A549 (cell line): ENCODE measurements around the gene QDPR. TPM values are rescaled to one million over a fixed set of nuclear protein-coding genes. Genes with fewer than 3 reads are reported as not detected.
A peak's percentile ranks its signal among the peaks of the same experiment; 100 is the strongest.

ENCODE experiments used
- ATAC-seq, 2 experiments: fragments of 200-7000 bp in 1 of 2; fragments of >200 bp in 1 of 2; cut with Nextera tagmentation in 1 of 2; cut with Tn5 transposase in 1 of 2; 3 replicates each; pipeline versions ENCODE4 v1.8.0 to v1.9.1; 2018 to 2020; ENCODE audit warnings: mild to moderate bottlenecking in 1 of 2, moderate library complexity in 1 of 2
- CTCF ChIA-PET: fragments of 300-600 bp; sonication (Branson Sonifier 250); formaldehyde crosslinking; extraction: SDS; loops from one replicate; lab custom pipeline; 2021; ENCODE audit warnings: antibody characterized with exemption, inconsistent platforms; lab: Yijun Ruan, JAX
- POLR2A ChIA-PET: fragments of 350-600 bp; formaldehyde crosslinking; extraction: SDS; loops from one replicate; lab custom pipeline; 2021; ENCODE audit warnings: antibody characterized with exemption, inconsistent platforms; lab: Yijun Ruan, JAX
- DNase-seq, 2 experiments: peaks; one replicate each; pipeline versions ENCODE4 v3.0.0 to v3.0.0-alpha.2; 2011 to 2016; ENCODE audit warnings: low read depth in 1 of 2, low spot score in 1 of 2
- FAIRE-seq: peaks from 2 replicates; lab custom pipeline; 2011; peaks lifted over from hg19 to GRCh38; lab: Jason Lieb, UNC
- H3K27ac ChIP-seq, 2 experiments: fragments of >200 bp; sonication (Bioruptor Twin); formaldehyde crosslinking; 3 replicates each; pipeline ENCODE4 v1.5.1; 2016 to 2017
- H3K4me1 ChIP-seq: fragments of >200 bp; sonication (Bioruptor Twin); formaldehyde crosslinking; 3 replicates; pipeline ENCODE4 v1.6.1; 2016
- H3K4me2 ChIP-seq: fragments of >200 bp; sonication (Bioruptor Twin); formaldehyde crosslinking; 3 replicates; pipeline ENCODE4 v1.6.1; 2016
- H3K4me3 ChIP-seq: fragments of >200 bp; sonication (Bioruptor Twin); formaldehyde crosslinking; 3 replicates; pipeline ENCODE4 v1.5.1; 2016
- H3K9me3 ChIP-seq: fragments of >200 bp; sonication (Bioruptor Twin); formaldehyde crosslinking; 3 replicates; pipeline ENCODE4 v1.6.1; 2016
- CEBPB ChIP-seq, 2 experiments: fragments of >200 bp in 1 of 2; sonication (Bioruptor Twin) in 1 of 2; formaldehyde crosslinking in 1 of 2; IDR thresholded peaks; 2 replicates each; pipeline ENCODE4 v1.6.1; 2012 to 2016
- EHF ChIP-seq: fragments of 250-450 bp; sonication (Bioruptor Pico); IDR thresholded peaks from 2 replicates; pipeline ENCODE4 v1.5.0; 2020; ENCODE audit warnings: mild to moderate bottlenecking
- ESRRA ChIP-seq: fragments of 150-350 bp; IDR thresholded peaks from 2 replicates; pipeline ENCODE4 v1.6.1; 2014; ENCODE audit warnings: mild to moderate bottlenecking, low read length, borderline replicate concordance
- FOSB ChIP-seq: fragments of 250-450 bp; sonication (Bioruptor Pico); IDR thresholded peaks from 2 replicates; pipeline ENCODE4 v1.5.0; 2020; ENCODE audit warnings: mild to moderate bottlenecking, moderate library complexity
- FOSL2 ChIP-seq, 2 experiments: fragments of 450-650 bp in 1 of 2; fragments of >200 bp in 1 of 2; sonication (Bioruptor Twin) in 1 of 2; formaldehyde crosslinking; IDR thresholded peaks; 2 replicates each; pipeline versions ENCODE4 v1.5.0 to v1.6.1; 2016 to 2020; ENCODE audit warnings: mild to moderate bottlenecking in 1 of 2, moderate library complexity in 1 of 2
- FOXS1 ChIP-seq: fragments of 250-450 bp; sonication (Bioruptor Pico); IDR thresholded peaks from 2 replicates; pipeline ENCODE4 v1.5.0; 2020; ENCODE audit warnings: mild to moderate bottlenecking, moderate library complexity
- HMGXB4 ChIP-seq: fragments of 250-450 bp; sonication (Bioruptor Pico); IDR thresholded peaks from 2 replicates; pipeline ENCODE4 v1.5.0; 2021; ENCODE audit warnings: mild to moderate bottlenecking, moderate library complexity, borderline replicate concordance
- HOXA7 ChIP-seq: fragments of 250-450 bp; sonication (Bioruptor Pico); IDR thresholded peaks from 2 replicates; pipeline ENCODE4 v1.5.0; 2020; ENCODE audit warnings: mild to moderate bottlenecking, moderate library complexity
- JUN ChIP-seq, 2 experiments: fragments of >200 bp; sonication (Bioruptor Twin); formaldehyde crosslinking; IDR thresholded peaks; 2 replicates in 1 of 2; 3 replicates in 1 of 2; pipeline ENCODE4 v1.6.1; 2016 to 2017
- MAFK ChIP-seq: fragments of 450-650 bp; IDR thresholded peaks from 2 replicates; pipeline ENCODE4 v1.6.1; 2014; ENCODE audit not compliant: partially characterized antibody
- NPAS2 ChIP-seq: fragments of 250-450 bp; sonication (Bioruptor Pico); IDR thresholded peaks from 2 replicates; pipeline ENCODE4 v1.8.0; 2022; ENCODE audit warnings: mild to moderate bottlenecking, moderate library complexity, borderline replicate concordance
- NR3C1 ChIP-seq: fragments of >200 bp; sonication (Bioruptor Twin); formaldehyde crosslinking; IDR thresholded peaks from 3 replicates; pipeline ENCODE4 v1.6.1; 2017
- PHF8 ChIP-seq: fragments of 200-600 bp; sonication (generic); IDR thresholded peaks from 2 replicates; pipeline ENCODE4 v1.6.1; 2016; ENCODE audit warnings: low read depth, mild to moderate bottlenecking, antibody characterized with exemption, moderate library complexity, borderline replicate concordance
- POLR2A ChIP-seq: IDR thresholded peaks from 2 replicates; pipeline ENCODE4 v1.6.1; 2012; ENCODE audit warnings: mild to moderate bottlenecking, low read length
- RAD21 ChIP-seq, 2 experiments: fragments of >200 bp in 1 of 2; sonication (Bioruptor Twin) in 1 of 2; formaldehyde crosslinking in 1 of 2; IDR thresholded peaks in 1 of 2; conservative IDR thresholded peaks in 1 of 2; 2 replicates in 1 of 2; 3 replicates in 1 of 2; pipeline ENCODE4 v1.6.1; 2012 to 2018; ENCODE audit warnings: inconsistent platforms in 1 of 2
- RCOR1 ChIP-seq: fragments of 150-350 bp; IDR thresholded peaks from 2 replicates; pipeline ENCODE4 v1.6.1; 2014; ENCODE audit warnings: antibody characterized with exemption, low read length, low read depth
- SREBF2 ChIP-seq: fragments of 450-650 bp; IDR thresholded peaks from 2 replicates; pipeline ENCODE4 v1.6.1; 2014; ENCODE audit warnings: mild to moderate bottlenecking, moderate library complexity
- TP53 ChIP-seq: fragments of 250-450 bp; sonication (Bioruptor Pico); IDR thresholded peaks from 2 replicates; pipeline ENCODE4 v1.5.0; 2021; ENCODE audit warnings: mild to moderate bottlenecking, moderate library complexity
- ZFP36 ChIP-seq: fragments of 450-650 bp; IDR thresholded peaks from 2 replicates; pipeline ENCODE4 v1.6.1; 2014; ENCODE audit warnings: borderline replicate concordance; ENCODE audit not compliant: partially characterized antibody
- ZNF302 ChIP-seq: fragments of 250-450 bp; sonication (Bioruptor Pico); IDR thresholded peaks from 2 replicates; pipeline ENCODE4 v1.9.0; 2021; ENCODE audit warnings: inconsistent platforms, mild to moderate bottlenecking, moderate library complexity
- ZSCAN20 ChIP-seq: fragments of 250-450 bp; sonication (Bioruptor Pico); IDR thresholded peaks from 2 replicates; pipeline ENCODE4 v1.8.0; 2022; ENCODE audit warnings: mild to moderate bottlenecking, moderate library complexity
- WGBS: methylation state at CpG from one replicate; pipeline ENCODE4 v1.1.6; 2017; ENCODE audit errors: missing lambda C conversion rate; 5-methylcytosine and 5-hydroxymethylcytosine counted together
- polyA plus RNA-seq, 4 experiments: library from polyadenylated mRNA; depleted of rRNA in 3 of 4; stranded (reverse); fragments of >200 nt; fragmentation: RNase III in 1 of 4; extraction: RNeasy Plus Mini Kit Qiagen cat#74134 plus additional on column Dnase treatment in 1 of 4; gene quantifications; 2 replicates in 3 of 4; 3 replicates in 1 of 4; pipeline ENCODE4 v1.2.3, GENCODE V29; 2011 to 2017
- TF ChIP-seq, protein P1 (sequence below): fragments of >200 bp; sonication (Bioruptor Twin); formaldehyde crosslinking; IDR thresholded peaks from 3 replicates; pipeline ENCODE4 v1.5.1; 2016
- TF ChIP-seq, protein P2 (sequence below): fragments of 450-650 bp; IDR thresholded peaks from 2 replicates; pipeline ENCODE4 v1.6.1; 2014; ENCODE audit warnings: antibody characterized with exemption

The QDPR gene
- polyA plus RNA-seq, 2 of the 4 experiments (the other 2 are of a cell fraction): 40.4 to 75.1 TPM

GRCh38 chr4:17535906-17536305 lies 24.0 kb upstream of the QDPR start (continued):
- no peak for TF ChIP-seq HMGXB4 (CRISPR knock-in tag)
- no peak for TF ChIP-seq RAD21 (conservative IDR thresholded peaks at IDR 0.05 in 1 of 2, IDR thresholded peaks at IDR 0.05 in 1 of 2)
- TF ChIP-seq, all 56 proteins: peak for 0

GRCh38 chr4:17535242-17535641 lies 23.4 kb upstream of the QDPR start:
- WGBS: 78% methylated on average over 4 of the region's 4 CpGs
- no peak for FAIRE-seq
- TF ChIP-seq POLR2A (no peak), MAFK (peak; percentile 32), ZFP36 (no peak), TP53 (no peak)
- CTCF ChIA-PET: no interaction called here
- no peak for ATAC-seq
- POLR2A ChIA-PET: no interaction called here
- Histone ChIP-seq H3K4me3 (no peak overlapping the region), H3K4me1 (no peaks in the 10 kb centered on the region), H3K27ac (no peak overlapping the region), H3K4me2 (no peak overlapping the region), H3K9me3 (no peaks in the 10 kb centered on the region)
- no peak for DNase-seq

- WGBS: 71% methylated on average over 4 of the region's 4 CpGs
- ATAC-seq: no peak
- H3K4me3 ChIP-seq: no peak overlapping the region
- ChIA-PET POLR2A (no interaction called here), CTCF (no interaction called here)
- DNase-seq: no peak
- no peaks in the 10 kb centered on the region for H3K4me1 ChIP-seq
- H3K9me3 ChIP-seq: no peaks in the 10 kb centered on the region
- TF ChIP-seq RCOR1 (no peak), SREBF2 (no peak), NR3C1 (no peak), ZFP36 (no peak), ZSCAN20 (no peak), FOSB (CRISPR knock-in tag) (no peak), FOXS1 (no peak), EHF (no peak), JUN (IDR thresholded peaks at IDR 0.05) (no peak), HOXA7 (CRISPR knock-in tag) (no peak)
- TF ChIP-seq, protein P1, sequence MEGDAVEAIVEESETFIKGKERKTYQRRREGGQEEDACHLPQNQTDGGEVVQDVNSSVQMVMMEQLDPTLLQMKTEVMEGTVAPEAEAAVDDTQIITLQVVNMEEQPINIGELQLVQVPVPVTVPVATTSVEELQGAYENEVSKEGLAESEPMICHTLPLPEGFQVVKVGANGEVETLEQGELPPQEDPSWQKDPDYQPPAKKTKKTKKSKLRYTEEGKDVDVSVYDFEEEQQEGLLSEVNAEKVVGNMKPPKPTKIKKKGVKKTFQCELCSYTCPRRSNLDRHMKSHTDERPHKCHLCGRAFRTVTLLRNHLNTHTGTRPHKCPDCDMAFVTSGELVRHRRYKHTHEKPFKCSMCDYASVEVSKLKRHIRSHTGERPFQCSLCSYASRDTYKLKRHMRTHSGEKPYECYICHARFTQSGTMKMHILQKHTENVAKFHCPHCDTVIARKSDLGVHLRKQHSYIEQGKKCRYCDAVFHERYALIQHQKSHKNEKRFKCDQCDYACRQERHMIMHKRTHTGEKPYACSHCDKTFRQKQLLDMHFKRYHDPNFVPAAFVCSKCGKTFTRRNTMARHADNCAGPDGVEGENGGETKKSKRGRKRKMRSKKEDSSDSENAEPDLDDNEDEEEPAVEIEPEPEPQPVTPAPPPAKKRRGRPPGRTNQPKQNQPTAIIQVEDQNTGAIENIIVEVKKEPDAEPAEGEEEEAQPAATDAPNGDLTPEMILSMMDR: no peak
- TF ChIP-seq, all 56 proteins: peak for 0
- Histone ChIP-seq H3K4me2 (no peak overlapping the region), H3K27ac (no peak overlapping the region)
- FAIRE-seq: no peak
Measured at GRCh38 chr4:17534705-17535104, 22.8 kb upstream of the QDPR start.

DNA sequence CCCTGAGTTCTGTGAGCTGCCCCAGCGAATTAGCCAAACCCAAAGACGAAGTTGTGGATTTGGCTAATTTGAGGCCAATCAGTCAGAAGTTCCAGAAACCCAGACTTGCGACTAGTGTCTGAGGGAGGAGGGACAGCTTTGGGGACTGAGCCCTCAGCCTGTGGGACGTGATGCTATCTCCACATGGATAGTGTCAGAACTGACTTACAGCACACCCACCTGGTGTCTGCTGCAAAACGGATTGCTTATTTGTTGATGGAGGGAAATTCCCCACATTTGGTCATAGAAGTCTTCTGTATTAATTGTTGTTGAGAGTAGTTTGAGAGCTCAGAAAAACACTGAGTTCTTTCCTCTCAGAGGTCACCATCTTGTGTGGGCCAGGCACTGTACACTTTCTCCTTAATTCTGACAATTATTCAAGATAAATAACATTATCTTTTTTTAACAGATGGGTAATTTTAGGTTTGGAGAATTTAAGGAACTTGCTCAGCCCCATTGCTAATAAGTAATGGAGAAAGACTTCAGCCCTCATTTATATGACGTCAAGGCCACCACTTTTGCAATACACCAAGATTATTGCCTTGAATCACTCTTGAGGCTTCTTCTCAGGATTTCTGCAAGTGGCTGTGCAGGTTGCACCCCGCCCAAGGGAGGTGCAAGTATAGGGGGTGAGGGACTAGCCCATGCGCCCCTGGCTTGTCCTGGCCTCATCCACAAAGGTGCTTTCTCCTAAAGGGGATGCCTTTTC lies 19.8 kb upstream of the QDPR start:
- H3K4me2 ChIP-seq: no peak overlapping the region
- FAIRE-seq (no peak), ATAC-seq (no peak), DNase-seq (no peak)
- CTCF ChIA-PET: no interaction called here
- no peaks in the 10 kb centered on the region for H3K9me3 ChIP-seq
- POLR2A ChIA-PET: no interaction called here
- no peaks in the 10 kb centered on the region for H3K4me1 ChIP-seq
- TF ChIP-seq CEBPB (IDR thresholded peaks at IDR 0.05) (no peak), FOSL2 (IDR thresholded peaks at IDR 0.05) (no peak), FOSL2 (CRISPR knock-in tag; IDR thresholded peaks at IDR 0.05) (no peak), ESRRA (no peak), ZNF302 (CRISPR knock-in tag) (no peak), NPAS2 (no peak), PHF8 (no peak)
- TF ChIP-seq, protein P2, sequence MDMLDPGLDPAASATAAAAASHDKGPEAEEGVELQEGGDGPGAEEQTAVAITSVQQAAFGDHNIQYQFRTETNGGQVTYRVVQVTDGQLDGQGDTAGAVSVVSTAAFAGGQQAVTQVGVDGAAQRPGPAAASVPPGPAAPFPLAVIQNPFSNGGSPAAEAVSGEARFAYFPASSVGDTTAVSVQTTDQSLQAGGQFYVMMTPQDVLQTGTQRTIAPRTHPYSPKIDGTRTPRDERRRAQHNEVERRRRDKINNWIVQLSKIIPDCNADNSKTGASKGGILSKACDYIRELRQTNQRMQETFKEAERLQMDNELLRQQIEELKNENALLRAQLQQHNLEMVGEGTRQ: no peak
- TF ChIP-seq, protein P1: no peak
- H3K27ac ChIP-seq: no peak overlapping the region
- WGBS: 33% methylated on average over 7 of the region's 8 CpGs
- no peak overlapping the region for H3K4me3 ChIP-seq
